ENCODE measurements around the gene PTPRT. TPM values are rescaled to one million over a fixed set of nuclear protein-coding genes. Genes with fewer than 3 reads are reported as not detected.

PTPRT gene
- total and polyA plus RNA-seq, 11 donors = 0.04 to 2.5 (median 0.25) TPM; not detected in 2

GRCh38 chr20:42894483-42894882 is 295.2 kb downstream of the PTPRT start:
- WGBS, 4 donors = 61 to 74% (median 67%) methylated on average over 3 of the region's 3 CpGs

GRCh38 chr20:42889517-42889916 is 300.2 kb downstream of the PTPRT start:
- no peaks in the 10 kb centered on the region for H3K27me3 ChIP-seq
- no peaks in the 10 kb centered on the region for H3K9me3 ChIP-seq
- H3K4me1 ChIP-seq = peaks cover 0 to 6% (median 0%) of the 10 kb centered on the region in 12 donors
- H3K4me3 ChIP-seq = no peak overlapping the region
- intact Hi-C loops (cut with DNase I) = no loop called here
- 78 to 85% (median 81%) methylated on average over 3 of the region's 3 CpGs for WGBS, 4 donors
- H3K36me3 ChIP-seq = no peaks in the 10 kb centered on the region
- no peak overlapping the region for H3K27ac ChIP-seq
- TF ChIP-seq CTCF (IDR thresholded peaks at IDR 0.05) (no peak), POLR2A (IDR thresholded peaks at IDR 0.05) (no peak)
- DNase-seq (no peak), ATAC-seq (no peak)

More at GRCh38 chr20:42894483-42894882, 295.2 kb downstream of the PTPRT start:
- Histone ChIP-seq H3K4me1 (peaks cover 0 to 13% (median 0%) of the 10 kb centered on the region in 12 donors), H3K27me3 (no peaks in the 10 kb centered on the region), H3K9me3 (no peaks in the 10 kb centered on the region), H3K4me3 (no peak overlapping the region), H3K27ac (peak overlapping the region in 2 of 12 donors; percentile 5 to 10), H3K36me3 (no peaks in the 10 kb centered on the region)
- TF ChIP-seq CTCF (IDR thresholded peaks at IDR 0.05) (no peak), POLR2A (IDR thresholded peaks at IDR 0.05) (no peak)
- no peak for ATAC-seq
- intact Hi-C loops (cut with DNase I) = no loop called here
- DNase-seq = no peak

- Histone ChIP-seq H3K27ac (no peak overlapping the region), H3K4me1 (no peaks in the 10 kb centered on the region), H3K9me3 (no peaks in the 10 kb centered on the region), H3K36me3 (no peaks in the 10 kb centered on the region), H3K27me3 (no peaks in the 10 kb centered on the region), H3K4me3 (no peak overlapping the region)
- ATAC-seq (no peak), DNase-seq (no peak)
- TF ChIP-seq CTCF (IDR thresholded peaks at IDR 0.05) = no peak
- no peak for TF ChIP-seq POLR2A (IDR thresholded peaks at IDR 0.05)
- intact Hi-C loops (cut with DNase I) = no loop called here
- WGBS, 4 donors = 69 to 87% (median 79%) methylated on average over 3 of the region's 3 CpGs
Observed at GRCh38 chr20:42887281-42887680, 302.4 kb downstream of the PTPRT start.

GRCh38 chr20:42886801-42887200 is 302.9 kb downstream of the PTPRT start:
- Histone ChIP-seq H3K9me3 (no peaks in the 10 kb centered on the region), H3K4me3 (no peak overlapping the region), H3K27ac (no peak overlapping the region), H3K36me3 (no peaks in the 10 kb centered on the region), H3K27me3 (no peaks in the 10 kb centered on the region), H3K4me1 (no peaks in the 10 kb centered on the region)
- WGBS, 4 donors = 61 to 70% (median 65%) methylated on average over 2 of the region's 2 CpGs
- DNase-seq (no peak), ATAC-seq (no peak)
- intact Hi-C loops (cut with DNase I) = no loop called here
- TF ChIP-seq CTCF (IDR thresholded peaks at IDR 0.05) (no peak), POLR2A (IDR thresholded peaks at IDR 0.05) (no peak)
